ENCODE results near the gene TMEM132A. TPM values are rescaled to one million over a fixed set of nuclear protein-coding genes. Genes with fewer than 3 reads are reported as not detected.
"Not testable (repeated sequence)": the region's sequence is repeated elsewhere in the genome, so short reads cannot be mapped to it uniquely, and the experiment has no call there.

Gene TMEM132A
- total RNA-seq, 1 donor from 2014 or later = 14.6 TPM

GRCh38 chr11:60905047-60905446, 19.2 kb upstream of the TMEM132A start:
- Histone ChIP-seq H3K4me3 (ENCODE audit: low read length in 3 of 3) (peak overlapping the region; percentile 87 to 93 (median 90)), H3K27me3 (ENCODE audit: control insufficient read depth in 3 of 3, insufficient read depth in 3 of 3, low read length in 3 of 3) (no peaks in the 10 kb centered on the region), H3K27ac (ENCODE audit: low read depth, low read length) (no peak overlapping the region), H3K36me3 (ENCODE audit: control insufficient read depth in 3 of 3, insufficient read depth in 3 of 3, low read length in 3 of 3) (peaks cover 32 to 40% (median 32%) of the 10 kb centered on the region in 3 donors), H3K9me3 (ENCODE audit: control insufficient read depth in 3 of 3, low read length in 3 of 3) (no peaks in the 10 kb centered on the region), H3K9ac (ENCODE audit: low read depth in 1 of 3, low read length in 3 of 3) (peak overlapping the region; percentile 94 to 96 (median 95)), H3K4me1 (ENCODE audit: control insufficient read depth in 3 of 3, insufficient read depth in 3 of 3, low read length in 3 of 3) (peaks cover 25 to 43% (median 30%) of the 10 kb centered on the region in 3 donors)

- H3K27ac ChIP-seq (ENCODE audit: low read depth, low read length) = peak overlapping the region; percentile 95
- peaks cover 23 to 41% (median 29%) of the 10 kb centered on the region in 3 donors for H3K4me1 ChIP-seq (ENCODE audit: control insufficient read depth in 3 of 3, insufficient read depth in 3 of 3, low read length in 3 of 3)
- H3K27me3 ChIP-seq (ENCODE audit: control insufficient read depth in 3 of 3, insufficient read depth in 3 of 3, low read length in 3 of 3) = no peaks in the 10 kb centered on the region
- H3K9ac ChIP-seq (ENCODE audit: low read depth in 1 of 3, low read length in 3 of 3) = peak overlapping the region; percentile 94 to 96 (median 95)
- H3K9me3 ChIP-seq (ENCODE audit: control insufficient read depth in 3 of 3, low read length in 3 of 3) = no peaks in the 10 kb centered on the region
- peaks cover 26 to 34% (median 27%) of the 10 kb centered on the region in 3 donors for H3K36me3 ChIP-seq (ENCODE audit: control insufficient read depth in 3 of 3, insufficient read depth in 3 of 3, low read length in 3 of 3)
- H3K4me3 ChIP-seq (ENCODE audit: low read length in 3 of 3) = peak overlapping the region; percentile 87 to 93 (median 90)
These were observed 18.6 kb upstream of the TMEM132A start for GRCh38 chr11:60905551-60906113.

GRCh38 chr11:60906132-60906972, 17.9 kb upstream of the TMEM132A start, which contains the start of gene PRPF19:
Gene PRPF19, minus strand, starts transcription at chr11:60906585. Its CDS starts 203 bp downstream, at chr11:60906382.
- Histone ChIP-seq H3K36me3 (ENCODE audit: control insufficient read depth in 3 of 3, insufficient read depth in 3 of 3, low read length in 3 of 3) (peaks cover 19 to 27% (median 22%) of the 10 kb centered on the region in 3 donors), H3K27me3 (ENCODE audit: control insufficient read depth in 3 of 3, insufficient read depth in 3 of 3, low read length in 3 of 3) (no peaks in the 10 kb centered on the region), H3K27ac (ENCODE audit: low read depth, low read length) (peak within 1 kb of the TSS; percentile 95), H3K4me1 (ENCODE audit: control insufficient read depth in 3 of 3, insufficient read depth in 3 of 3, low read length in 3 of 3) (peaks cover 21 to 41% (median 27%) of the 10 kb centered on the region in 3 donors), H3K4me3 (ENCODE audit: low read length in 3 of 3) (peak within 1 kb of the TSS; percentile 87 to 93 (median 90)), H3K9ac (ENCODE audit: low read depth in 1 of 3, low read length in 3 of 3) (peak within 1 kb of the TSS; percentile 94 to 96 (median 95)), H3K9me3 (ENCODE audit: control insufficient read depth in 3 of 3, low read length in 3 of 3) (no peaks in the 10 kb centered on the region)

GRCh38 chr11:60908803-60909202, 15.5 kb upstream of the TMEM132A start:
- peaks cover 32 to 45% (median 42%) of the 10 kb centered on the region in 3 donors for H3K4me1 ChIP-seq (ENCODE audit: control insufficient read depth in 3 of 3, insufficient read depth in 3 of 3, low read length in 3 of 3)
- H3K9me3 ChIP-seq (ENCODE audit: control insufficient read depth in 3 of 3, low read length in 3 of 3) = no peaks in the 10 kb centered on the region
- H3K27me3 ChIP-seq (ENCODE audit: control insufficient read depth in 3 of 3, insufficient read depth in 3 of 3, low read length in 3 of 3) = no peaks in the 10 kb centered on the region
- peaks cover 0 to 3% (median under 1%) of the 10 kb centered on the region in 3 donors for H3K36me3 ChIP-seq (ENCODE audit: control insufficient read depth in 3 of 3, insufficient read depth in 3 of 3, low read length in 3 of 3)
- H3K9ac ChIP-seq (ENCODE audit: low read depth in 1 of 3, low read length in 3 of 3) = no peak overlapping the region
- no peak overlapping the region for H3K27ac ChIP-seq (ENCODE audit: low read depth, low read length)
- H3K4me3 ChIP-seq (ENCODE audit: low read length in 3 of 3) = no peak overlapping the region

GRCh38 chr11:60909680-60910280, 14.5 kb upstream of the TMEM132A start:
- H3K4me3 ChIP-seq (ENCODE audit: low read length in 3 of 3); H3K27me3 ChIP-seq (ENCODE audit: control insufficient read depth in 3 of 3, insufficient read depth in 3 of 3, low read length in 3 of 3); H3K9me3 ChIP-seq (ENCODE audit: control insufficient read depth in 3 of 3, low read length in 3 of 3); H3K27ac ChIP-seq (ENCODE audit: low read depth, low read length); H3K36me3 ChIP-seq (ENCODE audit: control insufficient read depth in 3 of 3, insufficient read depth in 3 of 3, low read length in 3 of 3); H3K9ac ChIP-seq (ENCODE audit: low read depth in 1 of 3, low read length in 3 of 3): not testable (repeated sequence)
- peaks cover 27 to 40% (median 38%) of the 10 kb centered on the region in 3 donors for H3K4me1 ChIP-seq (ENCODE audit: control insufficient read depth in 3 of 3, insufficient read depth in 3 of 3, low read length in 3 of 3)

- Histone ChIP-seq H3K9ac (ENCODE audit: low read depth in 1 of 3, low read length in 3 of 3) (no peak overlapping the region), H3K9me3 (ENCODE audit: control insufficient read depth in 3 of 3, low read length in 3 of 3) (no peaks in the 10 kb centered on the region), H3K27me3 (ENCODE audit: control insufficient read depth in 3 of 3, insufficient read depth in 3 of 3, low read length in 3 of 3) (no peaks in the 10 kb centered on the region), H3K27ac (ENCODE audit: low read depth, low read length) (no peak overlapping the region), H3K4me3 (ENCODE audit: low read length in 3 of 3) (no peak overlapping the region), H3K4me1 (ENCODE audit: control insufficient read depth in 3 of 3, insufficient read depth in 3 of 3, low read length in 3 of 3) (peaks cover 22 to 40% (median 38%) of the 10 kb centered on the region in 3 donors), H3K36me3 (ENCODE audit: control insufficient read depth in 3 of 3, insufficient read depth in 3 of 3, low read length in 3 of 3) (no peaks in the 10 kb centered on the region)
These were observed 14.0 kb upstream of the TMEM132A start for GRCh38 chr11:60910281-60910687.

- H3K27me3 ChIP-seq (ENCODE audit: control insufficient read depth in 3 of 3, insufficient read depth in 3 of 3, low read length in 3 of 3) = no peaks in the 10 kb centered on the region
- no peaks in the 10 kb centered on the region for H3K36me3 ChIP-seq (ENCODE audit: control insufficient read depth in 3 of 3, insufficient read depth in 3 of 3, low read length in 3 of 3)
- no peak overlapping the region for H3K27ac ChIP-seq (ENCODE audit: low read depth, low read length)
- H3K4me1 ChIP-seq (ENCODE audit: control insufficient read depth in 3 of 3, insufficient read depth in 3 of 3, low read length in 3 of 3) = peaks cover 22 to 40% (median 38%) of the 10 kb centered on the region in 3 donors
- no peak overlapping the region for H3K9ac ChIP-seq (ENCODE audit: low read depth in 1 of 3, low read length in 3 of 3)
- no peaks in the 10 kb centered on the region for H3K9me3 ChIP-seq (ENCODE audit: control insufficient read depth in 3 of 3, low read length in 3 of 3)
- no peak overlapping the region for H3K4me3 ChIP-seq (ENCODE audit: low read length in 3 of 3)
These were observed 13.4 kb upstream of the TMEM132A start for GRCh38 chr11:60910711-60911380.

GRCh38 chr11:60912223-60912850, 11.9 kb upstream of the TMEM132A start:
- Histone ChIP-seq H3K9ac (ENCODE audit: low read depth in 1 of 3, low read length in 3 of 3) (no peak overlapping the region), H3K4me3 (ENCODE audit: low read length in 3 of 3) (no peak overlapping the region), H3K4me1 (ENCODE audit: control insufficient read depth in 3 of 3, insufficient read depth in 3 of 3, low read length in 3 of 3) (peaks cover 30 to 45% (median 45%) of the 10 kb centered on the region in 3 donors)

GRCh38 chr11:60912851-60913528, 11.3 kb upstream of the TMEM132A start:
- Histone ChIP-seq H3K4me3 (ENCODE audit: low read length in 3 of 3) (peak overlapping the region; percentile 71 to 94 (median 76)), H3K9me3 (ENCODE audit: control insufficient read depth in 3 of 3, low read length in 3 of 3) (no peaks in the 10 kb centered on the region), H3K27me3 (ENCODE audit: control insufficient read depth in 3 of 3, insufficient read depth in 3 of 3, low read length in 3 of 3) (no peaks in the 10 kb centered on the region), H3K4me1 (ENCODE audit: control insufficient read depth in 3 of 3, insufficient read depth in 3 of 3, low read length in 3 of 3) (peaks cover 31 to 47% (median 45%) of the 10 kb centered on the region in 3 donors), H3K36me3 (ENCODE audit: control insufficient read depth in 3 of 3, insufficient read depth in 3 of 3, low read length in 3 of 3) (no peaks in the 10 kb centered on the region), H3K27ac (ENCODE audit: low read depth, low read length) (peak overlapping the region; percentile 95), H3K9ac (ENCODE audit: low read depth in 1 of 3, low read length in 3 of 3) (peak overlapping the region; percentile 85 to 95 (median 90))

More at GRCh38 chr11:60912223-60912850, 11.9 kb upstream of the TMEM132A start:
- Histone ChIP-seq H3K27me3 (ENCODE audit: control insufficient read depth in 3 of 3, insufficient read depth in 3 of 3, low read length in 3 of 3) (no peaks in the 10 kb centered on the region), H3K36me3 (ENCODE audit: control insufficient read depth in 3 of 3, insufficient read depth in 3 of 3, low read length in 3 of 3) (no peaks in the 10 kb centered on the region), H3K9me3 (ENCODE audit: control insufficient read depth in 3 of 3, low read length in 3 of 3) (no peaks in the 10 kb centered on the region), H3K27ac (ENCODE audit: low read depth, low read length) (no peak overlapping the region)
